ENCODE measurements around the gene NGF. TPM values are rescaled to one million over a fixed set of nuclear protein-coding genes. Genes with fewer than 3 reads are reported as not detected.

The NGF gene
- total RNA-seq, 1 donor from 2014 or later = 12.9 TPM

GRCh38 chr1:115275216-115275615 lies 62.8 kb downstream of the NGF start:
- no peaks in the 10 kb centered on the region for H4K20me1 ChIP-seq (ENCODE audit: insufficient read depth, low read length)
- H3K36me3 ChIP-seq (ENCODE audit: insufficient read depth, low read length) = no peaks in the 10 kb centered on the region
- H3K4me3 ChIP-seq (ENCODE audit: insufficient read depth, low read depth, low read length) = no peak overlapping the region
- FAIRE-seq = no peak
- no peak overlapping the region for H3K9ac ChIP-seq (ENCODE audit: low read length)
- H3K9me3 Mint-ChIP-seq (ENCODE audit: unreplicated experiment) = peaks cover 22% of the 10 kb centered on the region
- H3K27me3 ChIP-seq (ENCODE audit: insufficient read depth, low read length) = no peaks in the 10 kb centered on the region
- H3K27ac ChIP-seq (ENCODE audit: low read depth, low read length) = no peak overlapping the region
- no peaks in the 10 kb centered on the region for H3K79me2 ChIP-seq (ENCODE audit: insufficient read depth, low read length)
- no peaks in the 10 kb centered on the region for H3K36me3 Mint-ChIP-seq (ENCODE audit: low read depth, unreplicated experiment)
- no peak overlapping the region for H2AFZ ChIP-seq (ENCODE audit: low read depth, low read length)
- H3K9me3 ChIP-seq (ENCODE audit: insufficient read depth, low read depth, low read length) = no peaks in the 10 kb centered on the region
- H3K4me1 ChIP-seq (ENCODE audit: insufficient read depth, low read length) = peaks cover 5% of the 10 kb centered on the region
- H3K4me2 ChIP-seq (ENCODE audit: low read length) = no peak overlapping the region
- TF ChIP-seq CTCF (IDR thresholded peaks at IDR 0.05; ENCODE audit: insufficient read depth, low read depth, low read length) = no peak
- no peak for TF ChIP-seq EZH2 (IDR thresholded peaks at IDR 0.05; ENCODE audit: insufficient read depth, low read length)
- H3K4me3 Mint-ChIP-seq (ENCODE audit: unreplicated experiment) = no peak overlapping the region
- DNase-seq (ENCODE audit: low read depth) = no peak
- H3K27ac Mint-ChIP-seq (ENCODE audit: unreplicated experiment) = no peak overlapping the region
- H3K4me1 Mint-ChIP-seq (ENCODE audit: low read depth, unreplicated experiment) = no peaks in the 10 kb centered on the region
- H3K27me3 Mint-ChIP-seq (ENCODE audit: low read depth, unreplicated experiment) = peaks cover 13% of the 10 kb centered on the region

- no peak overlapping the region for H3K4me3 Mint-ChIP-seq (ENCODE audit: unreplicated experiment)
- Histone ChIP-seq H3K27ac (ENCODE audit: low read depth, low read length) (no peak overlapping the region), H3K4me3 (ENCODE audit: insufficient read depth, low read depth, low read length) (no peak overlapping the region), H3K4me2 (ENCODE audit: low read length) (no peak overlapping the region), H2AFZ (ENCODE audit: low read depth, low read length) (no peak overlapping the region), H4K20me1 (ENCODE audit: insufficient read depth, low read length) (no peaks in the 10 kb centered on the region), H3K36me3 (ENCODE audit: insufficient read depth, low read length) (no peaks in the 10 kb centered on the region), H3K27me3 (ENCODE audit: insufficient read depth, low read length) (no peaks in the 10 kb centered on the region), H3K9me3 (ENCODE audit: insufficient read depth, low read depth, low read length) (no peaks in the 10 kb centered on the region), H3K4me1 (ENCODE audit: insufficient read depth, low read length) (no peaks in the 10 kb centered on the region), H3K79me2 (ENCODE audit: insufficient read depth, low read length) (no peaks in the 10 kb centered on the region), H3K9ac (ENCODE audit: low read length) (no peak overlapping the region)
- no peaks in the 10 kb centered on the region for H3K36me3 Mint-ChIP-seq (ENCODE audit: low read depth, unreplicated experiment)
- DNase-seq (ENCODE audit: low read depth) (no peak), FAIRE-seq (no peak)
- no peaks in the 10 kb centered on the region for H3K4me1 Mint-ChIP-seq (ENCODE audit: low read depth, unreplicated experiment)
- no peak overlapping the region for H3K27ac Mint-ChIP-seq (ENCODE audit: unreplicated experiment)
- H3K27me3 Mint-ChIP-seq (ENCODE audit: low read depth, unreplicated experiment) = peaks cover 14% of the 10 kb centered on the region
- no peak for TF ChIP-seq CTCF (IDR thresholded peaks at IDR 0.05; ENCODE audit: insufficient read depth, low read depth, low read length)
- TF ChIP-seq EZH2 (IDR thresholded peaks at IDR 0.05; ENCODE audit: insufficient read depth, low read length) = no peak
- H3K9me3 Mint-ChIP-seq (ENCODE audit: unreplicated experiment) = peaks cover 21% of the 10 kb centered on the region
Observed at GRCh38 chr1:115274467-115274866, 63.6 kb downstream of the NGF start.

DNA sequence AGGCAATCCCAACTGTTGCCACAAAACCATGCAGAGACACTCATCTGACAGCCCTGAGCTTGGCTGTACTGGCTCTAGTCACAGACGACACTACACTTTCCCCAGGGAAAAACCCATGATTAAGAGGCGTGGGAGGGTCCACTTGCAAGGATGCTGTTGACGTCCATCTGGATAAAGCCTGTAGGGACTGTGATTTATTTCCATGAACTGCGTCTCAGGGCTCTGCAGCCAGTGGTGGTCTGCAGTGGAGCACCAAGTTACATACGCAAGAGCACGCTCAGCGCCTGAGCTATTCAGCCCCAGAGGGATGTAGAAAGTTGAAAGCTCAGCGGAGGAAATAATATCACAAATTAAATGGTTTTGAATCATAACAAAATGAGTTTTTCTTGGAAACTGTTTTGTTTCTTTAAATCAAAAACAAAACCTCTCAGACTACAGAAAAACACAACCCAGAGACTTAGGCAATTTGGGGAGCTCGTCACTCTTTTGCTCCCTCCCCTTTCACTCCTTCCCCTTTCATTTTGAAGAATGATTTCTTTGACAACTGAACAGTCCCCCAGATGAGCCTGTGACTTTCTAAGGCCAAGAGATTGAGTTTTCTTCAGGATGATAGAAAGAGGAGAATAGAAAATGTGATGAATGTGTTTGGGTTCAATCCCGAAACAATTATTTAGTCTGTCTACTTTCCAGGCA lies 71.2 kb downstream of the NGF start:
- no peak overlapping the region for H3K4me3 Mint-ChIP-seq (ENCODE audit: unreplicated experiment)
- H3K9me3 Mint-ChIP-seq (ENCODE audit: unreplicated experiment) = peaks cover 5% of the 10 kb centered on the region
- Histone ChIP-seq H3K27me3 (ENCODE audit: insufficient read depth, low read length) (no peaks in the 10 kb centered on the region), H3K4me3 (ENCODE audit: insufficient read depth, low read depth, low read length) (no peak overlapping the region), H4K20me1 (ENCODE audit: insufficient read depth, low read length) (no peaks in the 10 kb centered on the region), H3K79me2 (ENCODE audit: insufficient read depth, low read length) (no peaks in the 10 kb centered on the region), H2AFZ (ENCODE audit: low read depth, low read length) (no peak overlapping the region), H3K9ac (ENCODE audit: low read length) (no peak overlapping the region), H3K27ac (ENCODE audit: low read depth, low read length) (no peak overlapping the region), H3K4me2 (ENCODE audit: low read length) (no peak overlapping the region), H3K36me3 (ENCODE audit: insufficient read depth, low read length) (no peaks in the 10 kb centered on the region), H3K9me3 (ENCODE audit: insufficient read depth, low read depth, low read length) (no peaks in the 10 kb centered on the region), H3K4me1 (ENCODE audit: insufficient read depth, low read length) (no peaks in the 10 kb centered on the region)
- no peaks in the 10 kb centered on the region for H3K36me3 Mint-ChIP-seq (ENCODE audit: low read depth, unreplicated experiment)
- no peak for DNase-seq (ENCODE audit: low read depth)
- H3K4me1 Mint-ChIP-seq (ENCODE audit: low read depth, unreplicated experiment) = no peaks in the 10 kb centered on the region
- FAIRE-seq = no peak
- no peak for TF ChIP-seq EZH2 (IDR thresholded peaks at IDR 0.05; ENCODE audit: insufficient read depth, low read length)
- no peak for TF ChIP-seq CTCF (IDR thresholded peaks at IDR 0.05; ENCODE audit: insufficient read depth, low read depth, low read length)
- peaks cover 11% of the 10 kb centered on the region for H3K27me3 Mint-ChIP-seq (ENCODE audit: low read depth, unreplicated experiment)
- H3K27ac Mint-ChIP-seq (ENCODE audit: unreplicated experiment) = no peak overlapping the region
